HepG2 (cell line): ENCODE data around the gene SKIL. TPM values are rescaled to one million over a fixed set of nuclear protein-coding genes. Genes with fewer than 3 reads are reported as not detected.

ENCODE experiments used
- CEBPB ChIP-seq: IDR thresholded peaks from 2 replicates; pipeline ENCODE4 v1.6.1; 2011; ENCODE audit warnings: low read depth, low read length, improper control_type of control experiment, borderline replicate concordance
- DPF2 ChIP-seq: sonication (generic); formaldehyde crosslinking; IDR thresholded peaks from 2 replicates; pipeline ENCODE4 v1.4.0; 2020; ENCODE audit warnings: mild to moderate bottlenecking, low read depth, missing genetic modification reagents, borderline replicate concordance
- MTF1 ChIP-seq: sonication (generic); formaldehyde crosslinking; IDR thresholded peaks from 2 replicates; pipeline ENCODE4 v1.5.0; 2020; ENCODE audit warnings: missing genetic modification reagents
- MXD4 ChIP-seq: IDR thresholded peaks from 2 replicates; pipeline ENCODE4 v1.6.1; 2016; ENCODE audit warnings: mild to moderate bottlenecking, missing biosample characterization, missing genetic modification reagents
- NR2C2 ChIP-seq: sonication (generic); formaldehyde crosslinking; IDR thresholded peaks from 2 replicates; pipeline ENCODE4 v1.4.0; 2020; ENCODE audit warnings: missing genetic modification reagents, mild to moderate bottlenecking, moderate library complexity, borderline replicate concordance
- PRDM4 ChIP-seq: sonication (generic); formaldehyde crosslinking; IDR thresholded peaks from 2 replicates; pipeline ENCODE4 v1.9.0; 2021; ENCODE audit warnings: missing genetic modification reagents, borderline replicate concordance
- RBM39 ChIP-seq: fragments of 200-400 bp; formaldehyde crosslinking; IDR thresholded peaks from one replicate; pipeline ENCODE4 v1.6.1; 2018; ENCODE audit warnings: antibody characterized with exemption, mild to moderate bottlenecking, low read depth, low read length; ENCODE audit not compliant: poor library complexity, severe bottlenecking
- ZBTB21 ChIP-seq: sonication (generic); formaldehyde crosslinking; IDR thresholded peaks from 2 replicates; pipeline ENCODE4 v1.4.0; 2020; ENCODE audit warnings: missing genetic modification reagents
- ZBTB33 ChIP-seq: sonication (generic); formaldehyde crosslinking; IDR thresholded peaks from 2 replicates; pipeline ENCODE4 v1.4.0; 2020; ENCODE audit warnings: missing genetic modification reagents
- ZNF263 ChIP-seq: sonication (generic); formaldehyde crosslinking; IDR thresholded peaks from 2 replicates; pipeline ENCODE4 v1.4.0; 2020; ENCODE audit warnings: missing genetic modification reagents
- ZNF318 ChIP-seq: sonication (generic); formaldehyde crosslinking; IDR thresholded peaks from 2 replicates; pipeline ENCODE4 v1.4.0; 2020; ENCODE audit warnings: mild to moderate bottlenecking, missing genetic modification reagents
- ZNF441 ChIP-seq: sonication (generic); formaldehyde crosslinking; IDR thresholded peaks from 2 replicates; pipeline ENCODE4 v1.7.0; 2021; ENCODE audit warnings: missing genetic modification reagents, borderline replicate concordance
- polyA plus RNA-seq, 8 experiments: library from polyadenylated mRNA; depleted of rRNA in 3 of 8; stranded (reverse) in 7 of 8; unstranded in 1 of 8; fragments of >200 nt; fragmentation: Illumina TruSeq in 4 of 8; extraction: Trizol in 4 of 8; gene quantifications; 2 replicates each; pipeline versions ENCODE4 v1.2.1 to v1.2.3, GENCODE V29; 2011 to 2016; ENCODE audit warnings: low read depth in 4 of 8, missing spikeins in 1 of 8, mixed read lengths in 1 of 8; ENCODE audit not compliant: insufficient read depth in 1 of 8
- total RNA-seq, 5 experiments: library from RNA; depleted of rRNA; stranded (reverse); fragments of >200 nt; fragmentation: Illumina TruSeq; extraction: Trizol; gene quantifications; 2 replicates each; pipeline ENCODE4 v1.2.3, GENCODE V29; 2016; ENCODE audit warnings: low read depth in 1 of 5
- TF ChIP-seq, protein P1 (sequence below): sonication (generic); formaldehyde crosslinking; IDR thresholded peaks from 2 replicates; pipeline ENCODE4 v1.5.1; 2020; ENCODE audit warnings: missing genetic modification reagents, mild to moderate bottlenecking, borderline replicate concordance

SKIL gene
- total and polyA plus RNA-seq, 2 of the 13 experiments (the other 11 are each of a cell fraction or from before 2014, with no cell fraction given), result 5.2 to 20.7 TPM

GRCh38 chr3:170425491-170426239 is 68.2 kb downstream of the SKIL start (continued):
- TF ChIP-seq ZNF318 (CRISPR knock-in tag), result no peak
- TF ChIP-seq RBM39, result no peak
- TF ChIP-seq ZBTB33 (CRISPR knock-in tag), result peak; percentile 45; the same call in 1 of the 2 replicates
- TF ChIP-seq MXD4, result no peak
- TF ChIP-seq ZNF263, result 0 out of 2 replicates have a peak, but pooled peaks have one; percentile 46
- TF ChIP-seq, protein P1, sequence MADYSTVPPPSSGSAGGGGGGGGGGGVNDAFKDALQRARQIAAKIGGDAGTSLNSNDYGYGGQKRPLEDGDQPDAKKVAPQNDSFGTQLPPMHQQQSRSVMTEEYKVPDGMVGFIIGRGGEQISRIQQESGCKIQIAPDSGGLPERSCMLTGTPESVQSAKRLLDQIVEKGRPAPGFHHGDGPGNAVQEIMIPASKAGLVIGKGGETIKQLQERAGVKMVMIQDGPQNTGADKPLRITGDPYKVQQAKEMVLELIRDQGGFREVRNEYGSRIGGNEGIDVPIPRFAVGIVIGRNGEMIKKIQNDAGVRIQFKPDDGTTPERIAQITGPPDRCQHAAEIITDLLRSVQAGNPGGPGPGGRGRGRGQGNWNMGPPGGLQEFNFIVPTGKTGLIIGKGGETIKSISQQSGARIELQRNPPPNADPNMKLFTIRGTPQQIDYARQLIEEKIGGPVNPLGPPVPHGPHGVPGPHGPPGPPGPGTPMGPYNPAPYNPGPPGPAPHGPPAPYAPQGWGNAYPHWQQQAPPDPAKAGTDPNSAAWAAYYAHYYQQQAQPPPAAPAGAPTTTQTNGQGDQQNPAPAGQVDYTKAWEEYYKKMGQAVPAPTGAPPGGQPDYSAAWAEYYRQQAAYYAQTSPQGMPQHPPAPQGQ (CRISPR knock-in tag), result no peak
- TF ChIP-seq DPF2 (CRISPR knock-in tag), result peak; percentile 51; the same call in 1 of the 2 replicates
- no peak for TF ChIP-seq MTF1
- no peak for TF ChIP-seq PRDM4 (CRISPR knock-in tag)
- TF ChIP-seq ZNF441 (CRISPR knock-in tag), result no peak
- TF ChIP-seq ZBTB21 (CRISPR knock-in tag), result no peak
- TF ChIP-seq CEBPB, result no peak
- TF ChIP-seq NR2C2 (CRISPR knock-in tag), result 0 out of 2 replicates have a peak, but pooled peaks have one; percentile 22
